ENCODE data around the gene TMA7.

TMA7 gene

GRCh38 chr3:48451270-48451669 is 11.2 kb downstream of the TMA7 start:
- TF ChIP-seq GATA3 (IDR thresholded peaks at IDR 0.05; ENCODE audit: low read depth, low read length) (no peak), GATA2 (IDR thresholded peaks at IDR 0.05; ENCODE audit: low read depth, low read length) (no peak)

- TF ChIP-seq GATA3 (IDR thresholded peaks at IDR 0.05; ENCODE audit: low read depth, low read length) (no peak), GATA2 (IDR thresholded peaks at IDR 0.05; ENCODE audit: low read depth, low read length) (no peak)
Observed at GRCh38 chr3:48456456-48456855, 16.4 kb downstream of the TMA7 start.

- no peak for TF ChIP-seq GATA3 (IDR thresholded peaks at IDR 0.05; ENCODE audit: low read depth, low read length)
- TF ChIP-seq GATA2 (IDR thresholded peaks at IDR 0.05; ENCODE audit: low read depth, low read length), result no peak
Observed at GRCh38 chr3:48459331-48459730, 19.3 kb downstream of the TMA7 start.

- TF ChIP-seq GATA2 (IDR thresholded peaks at IDR 0.05; ENCODE audit: low read depth, low read length) (no peak), GATA3 (IDR thresholded peaks at IDR 0.05; ENCODE audit: low read depth, low read length) (no peak)
Observed at GRCh38 chr3:48459773-48460516, 19.9 kb downstream of the TMA7 start.

GRCh38 chr3:48460517-48460902 is 20.5 kb downstream of the TMA7 start:
- TF ChIP-seq GATA2 (IDR thresholded peaks at IDR 0.05; ENCODE audit: low read depth, low read length) (no peak), GATA3 (IDR thresholded peaks at IDR 0.05; ENCODE audit: low read depth, low read length) (no peak)

- no peak for TF ChIP-seq GATA2 (IDR thresholded peaks at IDR 0.05; ENCODE audit: low read depth, low read length)
- no peak for TF ChIP-seq GATA3 (IDR thresholded peaks at IDR 0.05; ENCODE audit: low read depth, low read length)
Observed at GRCh38 chr3:48463703-48464102, 23.6 kb downstream of the TMA7 start.

GRCh38 chr3:48464713-48465221 is 24.7 kb downstream of the TMA7 start:
- TF ChIP-seq GATA2 (IDR thresholded peaks at IDR 0.05; ENCODE audit: low read depth, low read length), result no peak
- TF ChIP-seq GATA3 (IDR thresholded peaks at IDR 0.05; ENCODE audit: low read depth, low read length), result no peak

- TF ChIP-seq GATA3 (IDR thresholded peaks at IDR 0.05; ENCODE audit: low read depth, low read length) (no peak), GATA2 (IDR thresholded peaks at IDR 0.05; ENCODE audit: low read depth, low read length) (no peak)
Observed at GRCh38 chr3:48465237-48465530, 25.1 kb downstream of the TMA7 start.

GRCh38 chr3:48465531-48466378 is 25.7 kb downstream of the TMA7 start:
- TF ChIP-seq GATA2 (IDR thresholded peaks at IDR 0.05; ENCODE audit: low read depth, low read length) (no peak), GATA3 (IDR thresholded peaks at IDR 0.05; ENCODE audit: low read depth, low read length) (no peak)

- no peak for TF ChIP-seq GATA2 (IDR thresholded peaks at IDR 0.05; ENCODE audit: low read depth, low read length)
- no peak for TF ChIP-seq GATA3 (IDR thresholded peaks at IDR 0.05; ENCODE audit: low read depth, low read length)
Observed at GRCh38 chr3:48466386-48467109, 26.5 kb downstream of the TMA7 start.

GRCh38 chr3:48467110-48467454 is 27.0 kb downstream of the TMA7 start:
- no peak for TF ChIP-seq GATA2 (IDR thresholded peaks at IDR 0.05; ENCODE audit: low read depth, low read length)
- TF ChIP-seq GATA3 (IDR thresholded peaks at IDR 0.05; ENCODE audit: low read depth, low read length), result no peak

GRCh38 chr3:48467473-48468267 is 27.6 kb downstream of the TMA7 start:
- no peak for TF ChIP-seq GATA3 (IDR thresholded peaks at IDR 0.05; ENCODE audit: low read depth, low read length)
- no peak for TF ChIP-seq GATA2 (IDR thresholded peaks at IDR 0.05; ENCODE audit: low read depth, low read length)

- TF ChIP-seq GATA2 (IDR thresholded peaks at IDR 0.05; ENCODE audit: low read depth, low read length), result no peak
- no peak for TF ChIP-seq GATA3 (IDR thresholded peaks at IDR 0.05; ENCODE audit: low read depth, low read length)
Observed at GRCh38 chr3:48468329-48468731, 28.3 kb downstream of the TMA7 start.
